Inflammatory macrophage treated with lipopolysaccharide for 4 hours (primary cell): ENCODE data around the gene ZDHHC14.
"Not testable (repeated sequence)": the region's sequence is repeated elsewhere in the genome, so short reads cannot be mapped to it uniquely, and the experiment has no call there.

Experiments used
- DNase-seq: peaks from one replicate; pipeline ENCODE4 v3.0.0-alpha.2; 2020

ZDHHC14 gene

GRCh38 chr6:157672726-157673412 lies 291.9 kb downstream of the ZDHHC14 start:
- DNase-seq, result no peak

- no peak for DNase-seq
Measured at GRCh38 chr6:157673596-157673995, 292.6 kb downstream of the ZDHHC14 start.

GRCh38 chr6:157674061-157674460 lies 293.1 kb downstream of the ZDHHC14 start:
- DNase-seq, result no peak

- no peak for DNase-seq
Measured at GRCh38 chr6:157675831-157676230, 294.8 kb downstream of the ZDHHC14 start.

- DNase-seq, result no peak
Measured at GRCh38 chr6:157676241-157676640, 295.3 kb downstream of the ZDHHC14 start.

- DNase-seq, result no peak
Measured at GRCh38 chr6:157677235-157677634, 296.2 kb downstream of the ZDHHC14 start.

- no peak for DNase-seq
Measured at GRCh38 chr6:157679605-157680580, 298.9 kb downstream of the ZDHHC14 start.

GRCh38 chr6:157681041-157681650 lies 300.2 kb downstream of the ZDHHC14 start:
- DNase-seq, result no peak

- no peak for DNase-seq
Measured at GRCh38 chr6:157682856-157683481, 302.0 kb downstream of the ZDHHC14 start.

- DNase-seq, result no peak
Measured at GRCh38 chr6:157683707-157684106, 302.7 kb downstream of the ZDHHC14 start.

- DNase-seq, result no peak
Measured at GRCh38 chr6:157684620-157685299, 303.8 kb downstream of the ZDHHC14 start.

- DNase-seq, result no peak
Measured at GRCh38 chr6:157685596-157686280, 304.7 kb downstream of the ZDHHC14 start.

GRCh38 chr6:157688275-157688959 lies 307.4 kb downstream of the ZDHHC14 start:
- no peak for DNase-seq

- DNase-seq, result no peak
Measured at GRCh38 chr6:157688960-157689599, 308.1 kb downstream of the ZDHHC14 start.

- DNase-seq, result no peak
Measured at GRCh38 chr6:157689875-157690274, 308.9 kb downstream of the ZDHHC14 start.

- DNase-seq, result no peak
Measured at GRCh38 chr6:157690441-157691210, 309.6 kb downstream of the ZDHHC14 start.

GRCh38 chr6:157691621-157692020 lies 310.6 kb downstream of the ZDHHC14 start:
- not testable (repeated sequence) for DNase-seq

GRCh38 chr6:157693867-157694266 lies 312.9 kb downstream of the ZDHHC14 start:
- DNase-seq, result no peak

- no peak for DNase-seq
Measured at GRCh38 chr6:157695301-157696040, 314.5 kb downstream of the ZDHHC14 start.
